ENCODE measurements around the gene GALNT13. TPM values are rescaled to one million over a fixed set of nuclear protein-coding genes. Genes with fewer than 3 reads are reported as not detected.

The GALNT13 gene
- total RNA-seq, 1 donor from 2014 or later: 13.6 TPM

GRCh38 chr2:153944800-153945199, 73.1 kb downstream of the GALNT13 start:
- no peak for DNase-seq (ENCODE audit: low spot score)

- no peak for DNase-seq (ENCODE audit: low spot score)
Observed at GRCh38 chr2:153946036-153946435, 74.3 kb downstream of the GALNT13 start.

- DNase-seq (ENCODE audit: low spot score): no peak
Observed at GRCh38 chr2:153953761-153954160, 82.0 kb downstream of the GALNT13 start.

DNA sequence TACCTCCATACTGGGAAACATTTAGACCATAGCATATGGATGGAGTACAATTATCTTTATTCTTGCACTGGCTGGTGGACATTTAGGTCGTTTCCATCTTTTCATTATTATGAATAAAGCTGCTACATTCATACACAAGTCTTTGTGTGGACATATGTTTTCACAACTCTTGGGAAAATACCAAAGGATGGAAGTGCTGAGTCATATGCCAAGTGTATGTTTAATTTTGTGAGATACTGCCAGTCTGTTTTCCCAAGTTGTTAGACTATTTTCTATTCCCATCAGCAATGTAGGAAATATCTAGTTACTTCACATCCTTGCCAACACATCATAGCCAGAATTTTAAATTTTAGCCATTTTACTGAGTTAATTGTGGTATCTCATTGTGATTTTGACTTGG, 91.5 kb downstream of the GALNT13 start:
- DNase-seq (ENCODE audit: low spot score): no peak

DNA sequence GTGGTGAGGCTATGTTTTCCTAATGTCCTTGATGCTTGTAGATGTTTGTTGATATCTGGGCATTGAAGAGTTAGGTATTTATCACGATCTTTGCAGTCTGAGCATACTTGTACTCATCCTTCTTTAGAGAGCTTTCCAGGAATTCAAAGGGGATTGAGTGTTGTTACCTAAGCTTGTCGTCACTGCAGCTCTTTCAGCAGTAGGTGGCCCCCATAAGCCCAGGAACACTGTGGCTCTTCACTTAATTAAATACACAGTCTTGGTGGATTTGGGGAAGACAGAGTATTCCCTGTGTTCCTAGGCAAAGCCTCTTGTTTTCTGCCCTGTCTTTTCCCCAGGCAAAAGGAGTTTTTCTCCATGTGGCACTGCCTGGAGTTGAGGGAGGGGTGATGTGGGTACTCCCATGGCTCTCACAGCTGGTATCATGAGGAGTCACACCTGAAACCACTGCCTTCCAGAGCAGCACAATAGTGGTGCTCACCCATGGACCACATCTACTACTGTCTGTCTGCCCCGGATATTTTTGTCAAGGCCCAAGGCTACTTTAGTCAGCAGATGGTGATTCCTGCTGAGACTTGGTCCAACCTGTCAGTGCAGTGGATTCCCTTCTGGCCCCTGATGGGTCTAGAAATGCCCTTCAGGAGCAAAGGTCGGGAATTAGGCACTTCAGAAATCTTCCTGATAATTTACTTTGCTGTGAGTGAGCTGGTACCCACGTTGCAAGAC, 95.7 kb downstream of the GALNT13 start:
- DNase-seq (ENCODE audit: low spot score): no peak

GRCh38 chr2:153971250-153971649, 99.5 kb downstream of the GALNT13 start:
- no peak for DNase-seq (ENCODE audit: low spot score)

GRCh38 chr2:153971855-153972254, 100.1 kb downstream of the GALNT13 start:
- DNase-seq (ENCODE audit: low spot score): no peak

DNA sequence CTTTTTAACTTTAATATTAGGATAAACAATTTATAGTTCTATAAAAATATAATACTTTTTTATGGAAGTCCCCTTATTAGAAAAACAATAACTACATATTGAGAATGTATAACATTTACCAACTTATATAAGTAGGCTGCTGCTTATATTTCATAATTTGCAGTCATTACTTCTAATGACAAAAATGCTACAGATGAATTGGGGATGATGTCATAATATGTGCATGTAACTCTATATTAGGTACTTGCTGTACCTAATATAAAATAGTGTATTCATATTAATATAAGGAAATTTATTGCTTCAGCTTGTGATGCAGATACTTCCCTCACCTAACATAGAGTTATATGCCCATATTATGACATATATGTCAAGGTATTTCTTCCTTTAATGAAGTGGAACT, 100.7 kb downstream of the GALNT13 start:
- no peak for DNase-seq (ENCODE audit: low spot score)

GRCh38 chr2:153986488-153987229, 114.9 kb downstream of the GALNT13 start:
- no peak for DNase-seq (ENCODE audit: low spot score)

- DNase-seq (ENCODE audit: low spot score): no peak
Observed at GRCh38 chr2:153990771-153991170, 119.0 kb downstream of the GALNT13 start.

GRCh38 chr2:154013514-154013913, 141.8 kb downstream of the GALNT13 start:
- DNase-seq (ENCODE audit: low spot score): no peak

- no peak for DNase-seq (ENCODE audit: low spot score)
Observed at GRCh38 chr2:154015233-154015632, 143.5 kb downstream of the GALNT13 start.

DNA sequence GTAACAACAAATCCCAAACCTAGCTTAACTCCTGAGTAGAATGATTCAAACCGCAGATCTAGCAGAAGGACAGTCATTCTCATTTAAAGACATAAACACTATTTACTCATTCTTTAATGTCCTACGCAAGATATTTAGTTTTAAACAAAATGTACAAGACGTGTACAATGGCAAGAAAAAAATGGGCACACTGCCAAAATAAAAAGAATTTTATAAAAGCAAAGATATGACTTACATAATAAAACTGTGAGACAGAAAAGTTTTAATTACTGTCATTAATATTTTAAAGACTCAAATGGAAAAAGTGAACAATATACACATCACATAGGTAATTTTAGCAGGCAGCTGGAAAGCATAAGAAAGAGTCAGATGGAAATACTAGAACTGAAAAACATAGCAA, 157.8 kb downstream of the GALNT13 start:
- DNase-seq (ENCODE audit: low spot score): no peak

DNA sequence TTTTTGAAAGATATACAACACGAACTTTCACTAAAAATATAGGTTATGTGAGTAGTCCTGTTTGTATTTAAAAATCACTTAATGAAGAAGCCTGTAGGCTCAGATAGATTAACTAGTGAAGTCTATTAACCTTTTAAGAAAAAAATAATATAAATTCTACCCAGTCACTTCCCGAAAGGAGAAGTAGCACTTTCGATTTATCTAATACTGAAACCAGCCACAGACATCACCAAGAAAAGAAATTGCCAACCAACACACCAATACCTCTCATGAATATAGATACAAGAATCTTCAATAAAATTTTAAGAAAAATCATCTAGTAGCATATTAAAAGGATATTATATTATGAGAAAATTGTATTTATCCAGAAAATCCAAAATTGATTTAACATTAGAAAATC, 160.5 kb downstream of the GALNT13 start:
- DNase-seq (ENCODE audit: low spot score): no peak

- DNase-seq (ENCODE audit: low spot score): no peak
Observed at GRCh38 chr2:154046493-154046892, 174.8 kb downstream of the GALNT13 start.

GRCh38 chr2:154048905-154049304, 177.2 kb downstream of the GALNT13 start:
- no peak for DNase-seq (ENCODE audit: low spot score)

DNA sequence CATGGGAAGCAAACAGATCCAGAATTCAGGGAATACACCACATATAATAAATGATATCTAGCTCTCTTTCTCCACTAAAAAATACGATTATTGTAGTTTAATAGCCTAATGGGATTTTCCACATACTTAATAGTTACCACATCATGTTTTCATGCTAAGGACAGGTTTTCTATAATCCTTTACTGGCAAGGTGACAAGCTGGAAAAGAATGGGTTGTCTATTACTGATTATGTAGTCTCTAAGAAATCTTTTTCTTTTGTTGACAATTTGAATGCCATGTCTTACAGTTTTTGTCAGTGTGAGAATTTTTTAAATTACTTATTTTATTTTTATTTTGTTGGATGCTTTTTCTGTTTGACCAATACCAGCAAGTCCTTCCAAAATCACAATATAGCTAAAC, 177.8 kb downstream of the GALNT13 start:
- no peak for DNase-seq (ENCODE audit: low spot score)

GRCh38 chr2:154067124-154067523, 195.4 kb downstream of the GALNT13 start:
- no peak for DNase-seq (ENCODE audit: low spot score)

DNA sequence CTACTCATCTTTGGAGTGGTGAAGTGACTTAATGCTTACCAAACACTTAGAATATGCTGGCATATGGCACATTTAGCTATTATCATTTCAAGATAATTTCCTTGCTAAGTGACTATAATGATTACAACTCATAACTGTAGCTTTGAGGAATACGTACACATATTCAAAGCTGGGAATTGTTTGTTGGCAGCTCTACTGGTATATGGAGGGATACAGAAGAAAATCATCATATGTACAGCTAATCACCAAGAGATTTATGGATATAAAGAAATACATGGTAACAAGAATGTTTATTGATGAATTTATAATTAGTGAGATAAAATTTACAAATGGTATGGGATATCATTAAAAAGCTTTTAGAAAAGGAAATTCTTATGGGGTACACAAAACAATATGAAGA, 207.2 kb downstream of the GALNT13 start:
- DNase-seq (ENCODE audit: low spot score): no peak

- no peak for DNase-seq (ENCODE audit: low spot score)
Observed at GRCh38 chr2:154092571-154092970, 220.8 kb downstream of the GALNT13 start.

DNA sequence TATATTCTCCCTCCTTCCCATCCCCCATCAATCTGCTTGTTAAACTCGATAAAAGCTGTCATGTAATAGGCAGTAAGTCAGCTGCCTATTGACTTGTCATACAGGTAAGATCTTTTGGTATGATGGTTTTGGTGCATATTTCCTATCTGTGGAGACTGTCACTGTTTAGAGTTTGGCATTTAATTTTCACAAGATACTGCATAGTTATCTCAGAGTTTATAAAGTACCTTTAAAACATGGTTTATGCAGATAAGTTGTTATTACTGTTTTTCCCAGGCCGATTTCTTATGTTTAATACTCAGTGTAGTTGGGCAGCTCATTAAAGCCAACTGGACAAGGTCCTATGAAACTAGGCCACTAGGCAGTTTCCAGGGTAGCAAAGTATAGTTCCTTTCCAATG, 222.1 kb downstream of the GALNT13 start:
- DNase-seq (ENCODE audit: low spot score): no peak

- DNase-seq (ENCODE audit: low spot score): no peak
Observed at GRCh38 chr2:154097833-154098398, 226.2 kb downstream of the GALNT13 start.

- DNase-seq (ENCODE audit: low spot score): no peak
Observed at GRCh38 chr2:154120706-154121105, 249.0 kb downstream of the GALNT13 start.

Data from ureter (tissue), 1 donor.